ENCODE measurements around the gene QSOX2.

The QSOX2 gene, protein sequence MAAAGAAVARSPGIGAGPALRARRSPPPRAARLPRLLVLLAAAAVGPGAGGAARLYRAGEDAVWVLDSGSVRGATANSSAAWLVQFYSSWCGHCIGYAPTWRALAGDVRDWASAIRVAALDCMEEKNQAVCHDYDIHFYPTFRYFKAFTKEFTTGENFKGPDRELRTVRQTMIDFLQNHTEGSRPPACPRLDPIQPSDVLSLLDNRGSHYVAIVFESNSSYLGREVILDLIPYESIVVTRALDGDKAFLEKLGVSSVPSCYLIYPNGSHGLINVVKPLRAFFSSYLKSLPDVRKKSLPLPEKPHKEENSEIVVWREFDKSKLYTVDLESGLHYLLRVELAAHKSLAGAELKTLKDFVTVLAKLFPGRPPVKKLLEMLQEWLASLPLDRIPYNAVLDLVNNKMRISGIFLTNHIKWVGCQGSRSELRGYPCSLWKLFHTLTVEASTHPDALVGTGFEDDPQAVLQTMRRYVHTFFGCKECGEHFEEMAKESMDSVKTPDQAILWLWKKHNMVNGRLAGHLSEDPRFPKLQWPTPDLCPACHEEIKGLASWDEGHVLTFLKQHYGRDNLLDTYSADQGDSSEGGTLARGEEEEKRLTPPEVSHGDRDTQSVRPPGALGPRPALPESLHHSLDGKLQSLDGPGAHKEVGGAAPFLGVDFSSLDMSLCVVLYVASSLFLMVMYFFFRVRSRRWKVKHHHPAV

GRCh38 chr9:136245219-136246150 lies at the start of gene QSOX2:
Gene QSOX2, minus strand, starts transcription at chr9:136245812. Its CDS starts 9 bp downstream, at chr9:136245803.
- DNase-seq (ENCODE audit: low read depth in 2 of 2), result peak; percentile 72 to 74

- DNase-seq (ENCODE audit: low read depth in 2 of 2), result no peak
Measured at GRCh38 chr9:136295055-136295454, 49.4 kb upstream of the QSOX2 start.

GRCh38 chr9:136294437-136294836 lies 48.8 kb upstream of the QSOX2 start:
- DNase-seq (ENCODE audit: low read depth in 2 of 2), result no peak

DNA sequence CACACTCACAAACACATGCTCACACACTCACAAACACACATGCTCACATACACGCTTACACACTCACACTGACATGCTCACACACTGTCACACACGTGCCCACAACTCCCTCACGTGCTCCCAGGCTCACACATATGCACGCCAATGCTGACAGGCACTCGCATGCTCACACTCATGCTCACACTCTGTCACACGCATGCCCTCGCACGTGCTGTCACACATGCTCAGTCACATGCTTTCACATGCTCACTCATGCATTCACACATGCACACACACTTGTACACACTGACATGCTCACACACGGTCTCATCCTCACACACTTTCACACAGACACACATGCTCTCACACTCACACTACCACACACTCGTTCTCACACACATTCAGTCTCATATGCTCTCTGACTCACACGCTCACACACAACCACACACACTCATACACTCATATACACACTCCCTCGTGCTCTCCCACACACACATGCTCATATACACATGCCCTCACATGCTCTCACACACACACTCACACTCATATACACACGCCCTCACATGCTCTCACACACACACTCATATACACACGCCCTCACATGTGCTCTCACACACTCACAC lies 48.0 kb upstream of the QSOX2 start:
- DNase-seq (ENCODE audit: low read depth in 2 of 2), result no peak

- no peak for DNase-seq (ENCODE audit: low read depth in 2 of 2)
Measured at GRCh38 chr9:136292591-136293448, 47.2 kb upstream of the QSOX2 start.

- DNase-seq (ENCODE audit: low read depth in 2 of 2), result no peak
Measured at GRCh38 chr9:136292026-136292538, 46.5 kb upstream of the QSOX2 start.

- no peak for DNase-seq (ENCODE audit: low read depth in 2 of 2)
Measured at GRCh38 chr9:136291306-136292025, 45.9 kb upstream of the QSOX2 start.

GRCh38 chr9:136290508-136291000 lies 44.9 kb upstream of the QSOX2 start:
- DNase-seq (ENCODE audit: low read depth in 2 of 2), result no peak

GRCh38 chr9:136289651-136290507 lies 44.3 kb upstream of the QSOX2 start:
- no peak for DNase-seq (ENCODE audit: low read depth in 2 of 2)

DNA sequence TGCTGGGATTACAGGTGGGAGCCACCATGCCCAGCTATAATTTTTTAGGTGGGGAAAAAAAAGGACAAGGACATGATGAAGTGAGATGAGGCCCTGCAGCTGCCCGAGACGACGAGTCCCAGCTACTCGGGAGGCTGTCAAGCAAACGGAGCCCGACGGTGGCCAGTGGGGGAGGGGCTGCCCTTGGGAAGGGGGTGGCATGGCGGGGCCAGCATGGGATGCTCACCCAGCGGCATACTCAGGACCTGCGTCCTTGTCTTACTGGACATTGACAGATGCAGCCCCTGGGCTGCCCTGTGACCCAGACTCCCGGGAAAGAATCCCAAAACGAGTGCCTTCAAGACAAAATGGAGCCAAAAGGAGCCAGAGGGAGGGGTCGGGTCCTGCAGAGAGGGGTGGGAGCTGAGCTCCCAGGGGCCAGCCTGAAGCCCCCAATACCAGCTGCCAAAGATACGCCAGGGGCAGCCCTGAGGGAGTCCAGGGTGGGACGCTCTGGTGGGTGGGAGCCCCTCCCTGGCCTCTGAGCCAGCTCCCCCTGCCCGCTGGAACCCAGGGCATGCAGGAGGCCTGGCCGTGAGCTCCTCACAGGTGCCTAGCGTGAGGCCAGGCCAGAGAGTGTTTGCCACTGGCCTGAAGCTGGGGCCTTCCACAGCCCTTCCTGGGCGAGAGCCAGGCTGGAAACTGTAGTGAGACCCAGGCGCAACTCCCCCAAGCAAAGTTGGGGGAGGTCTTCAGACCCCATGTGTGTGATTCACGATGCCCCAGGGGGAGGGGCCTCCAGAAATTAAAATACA lies 42.5 kb upstream of the QSOX2 start:
- DNase-seq (ENCODE audit: low read depth in 2 of 2), result no peak

DNA sequence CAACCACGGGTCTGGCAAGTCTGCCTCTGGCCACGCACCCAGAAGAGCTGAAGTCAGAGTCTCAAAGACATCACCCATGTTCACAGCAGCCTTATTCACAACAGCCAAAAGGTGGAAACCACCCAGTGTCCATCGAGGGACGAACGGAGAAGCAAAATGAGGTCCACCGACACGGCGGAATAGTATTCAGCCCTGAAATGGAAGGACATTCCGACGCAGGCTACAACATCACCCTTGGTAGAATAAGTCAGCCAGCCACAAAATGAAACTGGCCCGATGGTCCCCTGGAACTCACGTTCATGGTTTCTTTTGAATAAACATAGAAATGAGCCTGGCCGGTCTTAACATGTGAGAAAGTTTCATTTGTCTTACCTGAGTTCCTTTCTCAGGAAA lies 41.4 kb upstream of the QSOX2 start:
- DNase-seq (ENCODE audit: low read depth in 2 of 2), result no peak

GRCh38 chr9:136286359-136286986 lies 40.9 kb upstream of the QSOX2 start:
- DNase-seq (ENCODE audit: low read depth in 2 of 2), result no peak

- DNase-seq (ENCODE audit: low read depth in 2 of 2), result no peak
Measured at GRCh38 chr9:136285501-136286358, 40.1 kb upstream of the QSOX2 start.

- no peak for DNase-seq (ENCODE audit: low read depth in 2 of 2)
Measured at GRCh38 chr9:136284951-136285350, 39.3 kb upstream of the QSOX2 start.

- no peak for DNase-seq (ENCODE audit: low read depth in 2 of 2)
Measured at GRCh38 chr9:136284311-136284710, 38.7 kb upstream of the QSOX2 start.
